Transverse colon (tissue), 4 donors: Measurements from ENCODE around the gene ST3GAL3.

Source experiments
- POLR2AphosphoS5 ChIP-seq, 3 donors: sonication (generic); formaldehyde crosslinking; IDR thresholded peaks; one replicate each; pipeline ENCODE4 v1.6.1; 2016; ENCODE audit warnings: antibody characterized with exemption in 3 of 3
- TF ChIP-seq, protein P1 (sequence below), 5 experiments: fragments of 200-600 bp in 3 of 5; fragments of 450-650 bp in 2 of 5; sonication (generic) in 3 of 5; IDR thresholded peaks; 1 replicate in 2 of 5; 2 replicates in 3 of 5; pipeline ENCODE4 v1.5.1; 2016 to 2017; ENCODE audit warnings: antibody characterized with exemption in 5 of 5, inconsistent platforms in 3 of 5, mild to moderate bottlenecking in 2 of 5, moderate library complexity in 1 of 5

GRCh38 chr1:43822040-43822690, 114.8 kb downstream of the ST3GAL3 start:
- TF ChIP-seq, protein P1, sequence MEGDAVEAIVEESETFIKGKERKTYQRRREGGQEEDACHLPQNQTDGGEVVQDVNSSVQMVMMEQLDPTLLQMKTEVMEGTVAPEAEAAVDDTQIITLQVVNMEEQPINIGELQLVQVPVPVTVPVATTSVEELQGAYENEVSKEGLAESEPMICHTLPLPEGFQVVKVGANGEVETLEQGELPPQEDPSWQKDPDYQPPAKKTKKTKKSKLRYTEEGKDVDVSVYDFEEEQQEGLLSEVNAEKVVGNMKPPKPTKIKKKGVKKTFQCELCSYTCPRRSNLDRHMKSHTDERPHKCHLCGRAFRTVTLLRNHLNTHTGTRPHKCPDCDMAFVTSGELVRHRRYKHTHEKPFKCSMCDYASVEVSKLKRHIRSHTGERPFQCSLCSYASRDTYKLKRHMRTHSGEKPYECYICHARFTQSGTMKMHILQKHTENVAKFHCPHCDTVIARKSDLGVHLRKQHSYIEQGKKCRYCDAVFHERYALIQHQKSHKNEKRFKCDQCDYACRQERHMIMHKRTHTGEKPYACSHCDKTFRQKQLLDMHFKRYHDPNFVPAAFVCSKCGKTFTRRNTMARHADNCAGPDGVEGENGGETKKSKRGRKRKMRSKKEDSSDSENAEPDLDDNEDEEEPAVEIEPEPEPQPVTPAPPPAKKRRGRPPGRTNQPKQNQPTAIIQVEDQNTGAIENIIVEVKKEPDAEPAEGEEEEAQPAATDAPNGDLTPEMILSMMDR (IDR thresholded peaks at IDR 0.05) = no peak
- peak; percentile 48 to 56 (median 49) for TF ChIP-seq POLR2AphosphoS5 (IDR thresholded peaks at IDR 0.05)
